D721Med (cell line): Measurements from ENCODE around the gene CTXND2.

Experiments used
- DNase-seq: peaks from one replicate; pipeline ENCODE4 v3.0.0; 2011; ENCODE audit warnings: low spot score; ENCODE audit not compliant: insufficient read length
- FAIRE-seq: peaks from 2 replicates; lab custom pipeline; 2011; peaks lifted over from hg19 to GRCh38; lab: Jason Lieb, UNC
- CTCF ChIP-seq: IDR thresholded peaks from 2 replicates; pipeline ENCODE4 v1.5.1; 2012; ENCODE audit warnings: mild to moderate bottlenecking, control low read depth; ENCODE audit not compliant: insufficient read depth; ENCODE audit errors: missing control alignments

Gene CTXND2

DNA sequence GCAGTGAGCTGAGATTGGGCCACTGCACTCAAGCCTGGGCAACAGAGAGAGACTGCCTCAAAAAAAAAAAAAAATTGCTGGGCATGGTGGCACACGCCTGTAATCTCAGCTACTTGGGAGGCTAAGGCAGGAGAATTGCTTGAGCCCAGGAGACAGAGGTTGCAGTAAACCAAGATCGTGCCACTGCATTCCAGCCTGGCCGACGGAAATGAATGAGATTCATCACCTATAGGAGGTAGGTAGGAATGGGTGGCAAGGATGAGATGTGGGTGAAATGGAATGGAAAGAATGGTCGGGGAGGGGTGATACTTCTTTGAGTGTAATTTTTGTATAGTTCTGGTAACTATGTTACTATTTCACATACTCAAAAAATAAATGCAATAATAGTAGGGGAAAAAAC is 15.4 kb downstream of the CTXND2 start:
- no peak for DNase-seq
- FAIRE-seq: no peak
- TF ChIP-seq CTCF: no peak

DNA sequence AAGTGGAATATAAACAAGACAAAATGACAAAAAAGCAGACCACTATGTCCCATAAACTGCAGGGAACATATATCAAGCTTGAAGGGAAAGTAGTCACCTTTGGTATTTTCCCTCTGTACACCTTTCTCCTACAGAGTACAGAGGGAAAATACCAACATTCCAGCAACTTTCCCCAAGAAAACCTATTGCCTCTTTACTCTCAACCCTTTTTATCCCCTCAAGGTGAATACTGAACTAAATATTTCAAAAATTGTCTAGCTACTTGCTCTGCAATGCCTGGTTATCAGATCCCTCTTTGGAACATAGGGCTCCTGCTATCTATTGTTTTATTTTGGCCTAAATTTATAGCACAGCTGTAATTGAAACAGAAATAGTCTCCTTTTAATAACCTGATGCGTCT is 15.8 kb downstream of the CTXND2 start:
- no peak for FAIRE-seq
- no peak for DNase-seq
- no peak for TF ChIP-seq CTCF

DNA sequence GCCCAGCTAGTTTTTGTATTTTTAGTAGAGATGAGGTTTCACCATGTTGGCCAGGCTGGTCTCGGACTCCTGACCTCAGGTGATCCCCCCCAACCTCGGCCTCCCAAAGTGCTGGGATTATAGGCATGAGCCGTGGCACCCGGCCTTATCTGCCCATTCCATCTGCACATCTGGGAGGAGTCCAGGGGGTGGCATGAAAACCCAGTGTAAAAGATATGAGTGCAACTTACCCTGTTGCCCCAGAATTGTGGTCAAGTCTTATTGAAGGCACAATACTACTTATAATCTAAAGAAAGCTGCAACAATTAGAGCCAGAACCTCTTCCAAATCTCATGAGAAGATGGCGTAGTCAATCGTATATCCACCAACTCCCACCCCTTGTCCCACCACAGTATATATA is 18.4 kb downstream of the CTXND2 start:
- FAIRE-seq (no peak), DNase-seq (no peak)
- no peak for TF ChIP-seq CTCF

DNA sequence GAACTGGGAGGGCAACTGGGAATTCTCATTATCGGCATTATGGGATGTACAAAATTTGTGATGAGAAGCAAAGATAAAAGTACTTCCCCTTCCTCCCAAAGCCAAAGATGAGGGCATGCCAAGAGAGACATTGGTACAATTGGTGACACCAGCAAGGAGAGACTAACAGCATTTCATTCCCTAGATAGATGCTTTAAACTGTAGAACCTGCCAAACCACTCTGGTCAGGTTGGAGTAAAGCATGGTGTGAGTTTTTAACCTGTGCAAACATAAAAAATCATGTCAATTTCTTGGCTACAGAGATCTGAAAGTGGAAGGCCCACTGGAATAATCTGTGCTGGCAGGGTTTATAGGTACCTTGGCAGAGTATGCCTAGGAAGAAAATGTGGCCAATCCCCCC is 19.4 kb downstream of the CTXND2 start:
- no peak for FAIRE-seq
- no peak for TF ChIP-seq CTCF
- DNase-seq: no peak

GRCh38 chr1:150906813-150907212 is 19.9 kb downstream of the CTXND2 start:
- FAIRE-seq (no peak), DNase-seq (no peak)
- no peak for TF ChIP-seq CTCF

DNA sequence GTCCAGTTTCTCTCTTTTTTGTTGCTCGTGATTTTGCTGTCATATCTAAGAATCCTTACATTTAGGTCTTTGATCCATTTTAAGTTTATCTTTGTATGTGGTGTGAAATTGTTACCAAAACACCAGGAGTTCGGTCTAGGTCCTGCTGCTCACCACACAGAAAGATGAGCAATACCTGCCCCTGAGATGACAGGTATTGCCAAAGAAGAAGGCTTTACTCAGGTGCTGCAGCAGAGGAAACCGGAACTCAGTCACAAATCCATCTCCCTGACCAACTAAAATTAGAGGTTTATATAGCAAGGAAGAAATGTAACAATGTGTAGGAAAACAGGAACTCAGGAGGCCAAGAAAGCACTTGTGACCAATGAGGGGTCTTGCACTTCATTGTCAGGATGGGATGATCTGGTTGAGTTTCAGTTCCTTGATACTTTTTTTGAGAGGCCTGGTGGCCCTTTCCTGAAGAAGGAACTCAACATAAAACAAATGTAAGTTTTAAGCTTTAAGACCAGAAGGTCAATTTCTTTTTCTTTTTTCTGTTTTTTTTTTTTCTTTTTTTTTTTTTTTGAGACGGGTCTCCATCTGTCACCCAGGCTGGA is 22.7 kb downstream of the CTXND2 start:
- no peak for DNase-seq
- FAIRE-seq: no peak
- no peak for TF ChIP-seq CTCF

GRCh38 chr1:150912623-150913022 is 25.7 kb downstream of the CTXND2 start:
- no peak for TF ChIP-seq CTCF
- no peak for DNase-seq
- no peak for FAIRE-seq
